MM.1S (cell line): ENCODE measurements around the gene NFRKB.

Experiments used
- CTCF ChIP-seq: fragments of 300-600 bp; sonication (generic); IDR thresholded peaks from 2 replicates; pipeline ENCODE4 v1.5.1; 2016; ENCODE audit warnings: antibody characterized with exemption, low read length, mixed read lengths
- EZH2 ChIP-seq: fragments of 300-600 bp; sonication (generic); optimal IDR thresholded peaks from 2 replicates; pipeline ENCODE3; 2017; ENCODE audit warnings: low read depth, mild to moderate bottlenecking, antibody characterized with exemption, low read length, mixed read lengths
- EZH2phosphoT487 ChIP-seq: fragments of 300-600 bp; sonication (generic); IDR thresholded peaks from 2 replicates; pipeline ENCODE4 v1.6.1; 2018; ENCODE audit warnings: antibody characterized with exemption, low read length

DNA sequence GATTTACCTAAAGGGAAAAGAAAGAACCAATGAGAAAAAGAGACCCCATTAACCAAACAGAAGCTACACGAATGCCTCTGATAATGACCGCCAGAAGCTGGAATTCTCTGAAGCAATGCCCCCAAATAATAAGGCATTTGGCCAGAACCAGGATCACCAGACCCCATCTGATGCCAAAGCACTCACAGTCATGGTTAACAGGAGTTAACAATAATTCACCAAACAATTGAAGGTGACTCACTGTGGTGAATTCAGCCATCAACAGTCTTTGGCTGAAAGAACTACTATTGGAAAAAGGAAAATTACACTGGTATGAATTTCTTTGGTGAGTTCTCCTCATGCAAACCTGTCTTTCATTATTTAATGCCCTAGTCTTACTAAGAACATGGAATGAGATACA is 21.9 kb upstream of the NFRKB start:
- TF ChIP-seq CTCF (no peak), EZH2phosphoT487 (no peak), EZH2 (no peak)
